T-helper 17 cell (primary cell): Measurements from ENCODE around the gene PALS1. TPM values are rescaled to one million over a fixed set of nuclear protein-coding genes. Genes with fewer than 3 reads are reported as not detected.

ENCODE experiments used
- ATAC-seq: fragments of 150-1000 bp; cut with Tn5 transposase; 2 replicates; pipeline ENCODE4 v1.10.0; 2021; ENCODE audit warnings: mild to moderate bottlenecking, moderate library complexity
- DNase-seq, 3 donors: peaks; one replicate each; pipeline versions ENCODE4 v3.0.0 to v3.0.0-alpha.2; 2020 to 2021
- H3K9me3 ChIP-seq: one replicate; pipeline ENCODE4 v1.7.0; 2013; ENCODE audit warnings: low read length, mild to moderate bottlenecking; ENCODE audit not compliant: control insufficient read depth, poor library complexity, severe bottlenecking
- H3K27ac Mint-ChIP-seq: one replicate; pipeline ENCODE4 v1.8.0; 2022; ENCODE audit warnings: mild to moderate bottlenecking, moderate library complexity, mixed read lengths
- H3K27me3 Mint-ChIP-seq: one replicate; pipeline ENCODE4 v1.8.0; 2022; ENCODE audit warnings: mixed read lengths
- H3K36me3 Mint-ChIP-seq: one replicate; pipeline ENCODE4 v1.8.0; 2022; ENCODE audit warnings: low read depth, mixed read lengths
- H3K4me1 Mint-ChIP-seq: one replicate; pipeline ENCODE4 v1.8.0; 2022; ENCODE audit warnings: mild to moderate bottlenecking, mixed read lengths
- H3K4me3 Mint-ChIP-seq: one replicate; pipeline ENCODE4 v1.8.0; 2022; ENCODE audit warnings: mild to moderate bottlenecking, moderate library complexity, mixed read lengths
- total RNA-seq, 4 donors: library from RNA in 2 of 4; stranded (reverse) in 2 of 4; gene quantifications; one replicate each; pipeline ENCODE4 v1.2.3 and lab custom pipeline; 2022 to 2026

The PALS1 gene
- total RNA-seq = 10 to 100 TPM in 1 of 2 donors, 1 to 10 TPM in 1; 8.9 to 10.0 TPM
- total RNA-seq (lab: John Stamatoyannopoulos, UW) = 9.2 to 10.3 reads per million in 2 donors

DNA sequence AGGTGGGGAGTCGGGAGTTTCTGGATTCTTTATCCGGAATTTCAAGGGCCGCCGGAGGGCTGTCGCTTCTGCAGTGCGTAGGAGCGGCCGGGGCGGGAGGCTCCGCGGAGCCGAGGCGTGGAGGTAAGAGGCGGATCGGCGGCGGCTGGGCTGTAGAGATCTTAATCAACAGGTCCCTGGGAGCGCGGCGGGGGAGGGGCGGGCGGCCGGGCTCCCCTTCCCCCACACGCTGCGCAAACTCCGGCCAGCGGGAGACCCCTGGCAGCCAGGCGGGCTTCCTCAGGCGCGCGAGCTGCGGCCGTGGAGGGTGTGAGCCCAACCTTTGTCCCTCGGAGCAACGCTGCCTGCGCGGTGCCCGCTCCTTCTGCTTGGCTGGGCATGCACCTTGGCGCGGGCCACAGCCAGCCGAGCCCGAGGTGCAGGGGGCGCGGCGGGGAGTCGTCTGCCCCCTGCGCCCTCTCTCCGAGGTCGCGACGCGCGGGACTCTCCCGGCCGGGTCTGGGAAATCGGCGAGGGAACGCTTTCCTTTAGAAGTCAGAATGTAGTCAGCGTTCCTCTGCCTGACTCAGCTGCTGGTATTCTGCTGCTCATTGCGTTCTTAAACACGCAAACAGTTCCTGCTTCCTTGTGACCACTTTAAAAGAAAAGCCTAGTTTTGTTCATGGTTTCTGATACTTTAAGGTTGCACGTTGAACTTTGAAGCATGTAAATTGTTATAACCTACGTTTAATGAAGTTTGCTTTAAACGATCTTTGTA is at the start of gene PALS1:
Gene PALS1, plus strand, starts transcription at position 25 of the 757 bp plus-strand sequence. CDS start 37,736 bp downstream, outside the sequence.
- Mint-ChIP-seq H3K36me3 (no peaks in the 10 kb centered on the region), H3K27me3 (no peaks in the 10 kb centered on the region), H3K4me3 (peak within 1 kb of the TSS; percentile 91), H3K27ac (peak within 1 kb of the TSS; percentile 63), H3K4me1 (peaks cover 12% of the 10 kb centered on the region)
- ATAC-seq (peak; percentile 62), DNase-seq (peak in 2 of 3 donors; percentile 24 to 33)
- no peaks in the 10 kb centered on the region for H3K9me3 ChIP-seq

DNA sequence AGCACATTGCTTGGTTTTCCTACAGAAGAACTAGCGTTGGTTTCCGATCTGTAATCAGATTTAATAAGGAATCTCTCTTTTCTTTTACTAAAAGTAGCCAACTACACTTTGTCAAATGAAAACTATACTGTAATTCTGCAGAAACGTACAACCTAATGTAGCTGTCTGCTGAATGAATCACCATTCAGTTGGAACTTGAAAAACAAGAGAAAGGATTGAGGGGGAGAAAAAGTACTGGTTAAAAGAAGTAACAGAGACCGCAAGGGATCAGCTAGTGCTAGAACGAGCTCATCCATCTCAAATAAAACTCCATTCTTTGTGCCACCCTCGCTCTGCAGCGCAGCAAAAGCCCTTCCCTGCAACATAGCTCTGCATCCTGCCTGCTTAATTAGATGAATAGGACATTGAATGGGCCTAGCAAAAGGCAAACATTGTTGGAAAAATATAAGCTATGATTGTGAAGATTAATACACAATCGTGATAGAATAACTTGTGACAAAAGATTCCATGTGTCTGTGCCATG is 49.4 kb upstream of the PALS1 start:
- DNase-seq (no peak), ATAC-seq (no peak)
- no peak overlapping the region for H3K4me3 Mint-ChIP-seq
- H3K4me1 Mint-ChIP-seq = peaks cover 8% of the 10 kb centered on the region
- no peaks in the 10 kb centered on the region for H3K36me3 Mint-ChIP-seq
- H3K27me3 Mint-ChIP-seq = no peaks in the 10 kb centered on the region
- H3K9me3 ChIP-seq = no peaks in the 10 kb centered on the region
- H3K27ac Mint-ChIP-seq = no peak overlapping the region

DNA sequence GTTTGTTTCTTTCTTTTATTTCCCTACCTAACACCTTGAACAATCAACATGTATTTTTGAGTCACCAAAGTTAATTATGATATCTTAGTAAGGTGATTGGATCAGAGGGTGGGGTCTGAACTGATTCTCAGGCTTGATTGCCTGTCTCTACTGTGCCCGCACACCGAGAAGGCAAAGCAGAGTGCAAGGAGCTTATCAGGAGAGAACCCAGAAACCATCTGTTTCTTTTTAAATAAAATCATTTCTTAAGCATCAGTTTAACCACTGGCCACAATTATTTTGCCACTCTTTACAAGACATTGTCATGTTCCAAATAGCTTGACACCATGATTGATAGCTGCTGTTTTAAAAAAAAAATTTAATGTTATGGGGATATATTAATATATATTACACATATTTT is 48.9 kb upstream of the PALS1 start:
- H3K27me3 Mint-ChIP-seq = no peaks in the 10 kb centered on the region
- no peaks in the 10 kb centered on the region for H3K36me3 Mint-ChIP-seq
- H3K4me1 Mint-ChIP-seq = peaks cover 10% of the 10 kb centered on the region
- no peak overlapping the region for H3K27ac Mint-ChIP-seq
- DNase-seq (no peak), ATAC-seq (no peak)
- no peaks in the 10 kb centered on the region for H3K9me3 ChIP-seq
- no peak overlapping the region for H3K4me3 Mint-ChIP-seq

DNA sequence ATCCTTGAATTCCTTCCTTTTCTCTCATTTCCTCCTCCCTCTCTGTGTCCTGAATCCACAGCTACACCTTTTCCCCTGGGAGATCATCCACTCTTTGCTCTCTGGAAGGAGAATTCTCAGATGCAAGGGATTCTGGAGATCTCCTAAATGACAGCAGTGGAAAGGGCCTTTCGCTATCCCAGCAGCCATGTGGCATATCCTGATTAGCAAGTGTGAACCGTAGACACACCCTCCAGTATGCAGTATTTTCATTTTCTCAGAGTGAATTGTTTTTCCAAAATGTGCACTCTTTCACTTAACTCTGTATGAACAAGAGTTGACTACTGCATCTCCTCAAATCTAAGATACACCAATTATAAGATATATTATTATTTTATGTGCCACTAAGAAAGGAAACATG is 46.0 kb upstream of the PALS1 start:
- DNase-seq (no peak), ATAC-seq (no peak)
- H3K27ac Mint-ChIP-seq = no peak overlapping the region
- peaks cover 3% of the 10 kb centered on the region for H3K4me1 Mint-ChIP-seq
- H3K36me3 Mint-ChIP-seq = no peaks in the 10 kb centered on the region
- H3K27me3 Mint-ChIP-seq = no peaks in the 10 kb centered on the region
- no peaks in the 10 kb centered on the region for H3K9me3 ChIP-seq
- no peak overlapping the region for H3K4me3 Mint-ChIP-seq

DNA sequence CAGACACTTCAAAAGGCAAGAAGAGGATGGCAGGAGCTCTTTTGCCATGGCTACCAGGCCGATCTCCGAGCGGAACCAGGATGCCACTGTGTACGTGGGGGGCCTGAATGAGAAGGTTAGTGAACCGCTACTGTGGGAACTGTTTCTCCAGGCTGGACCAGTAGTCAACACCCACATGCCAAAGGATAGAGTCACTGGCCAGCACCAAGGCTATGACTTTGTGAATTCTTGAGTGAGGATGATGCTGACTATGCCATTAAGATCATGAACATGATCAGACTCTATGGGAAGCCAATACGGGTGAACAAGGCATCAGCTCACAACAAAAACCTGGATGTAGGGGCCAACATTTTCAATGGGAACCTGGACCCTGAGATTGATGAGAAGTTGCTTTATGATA is 42.2 kb upstream of the PALS1 start:
- peaks cover 3% of the 10 kb centered on the region for H3K4me1 Mint-ChIP-seq
- H3K9me3 ChIP-seq = no peaks in the 10 kb centered on the region
- peaks cover 14% of the 10 kb centered on the region for H3K27me3 Mint-ChIP-seq
- DNase-seq (no peak), ATAC-seq (no peak)
- H3K27ac Mint-ChIP-seq = no peak overlapping the region
- H3K36me3 Mint-ChIP-seq = no peaks in the 10 kb centered on the region
- H3K4me3 Mint-ChIP-seq = no peak overlapping the region

DNA sequence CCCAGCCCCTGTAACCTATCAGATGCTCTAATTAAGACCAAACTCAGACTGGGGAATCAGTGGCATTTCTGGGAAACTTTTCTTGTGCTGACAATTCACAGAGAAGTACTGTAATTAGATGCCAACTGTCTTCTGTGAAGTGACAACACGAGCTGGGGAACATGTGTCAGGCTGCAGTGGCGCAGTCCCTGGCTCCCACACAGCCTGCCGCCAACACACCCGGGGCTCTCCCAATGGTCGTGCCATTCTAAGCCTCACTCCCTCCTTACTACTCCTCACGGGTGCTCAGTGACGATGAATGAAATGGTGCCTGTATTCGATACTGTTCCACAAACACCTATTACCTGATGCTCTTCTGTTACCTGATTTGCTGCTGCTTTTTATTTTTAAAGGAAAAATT is 33.4 kb upstream of the PALS1 start:
- H3K9me3 ChIP-seq = no peaks in the 10 kb centered on the region
- ATAC-seq = no peak
- Mint-ChIP-seq H3K27ac (no peak overlapping the region), H3K4me3 (no peak overlapping the region), H3K4me1 (no peaks in the 10 kb centered on the region), H3K36me3 (no peaks in the 10 kb centered on the region), H3K27me3 (peaks cover 19% of the 10 kb centered on the region)
- no peak for DNase-seq

DNA sequence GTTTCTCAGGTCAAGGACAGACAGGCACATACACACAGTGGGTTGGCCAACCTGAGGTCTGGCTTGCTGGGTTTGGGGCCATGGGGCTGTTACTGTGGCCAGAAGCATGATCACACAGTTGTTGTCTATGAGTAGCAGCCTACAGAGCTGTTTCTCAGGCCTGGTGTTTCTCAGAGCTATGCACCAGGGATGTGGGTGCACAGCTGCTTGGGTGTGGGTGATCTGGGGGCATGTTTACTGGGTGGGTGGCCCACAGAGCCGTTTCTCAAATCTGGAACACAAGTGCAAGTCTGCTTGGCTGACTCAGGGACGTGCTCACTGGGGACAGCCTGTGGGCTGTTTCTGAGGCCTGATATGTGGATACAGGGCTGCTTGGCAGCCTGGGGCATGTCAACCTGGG is 23.1 kb upstream of the PALS1 start:
- H3K4me1 Mint-ChIP-seq = no peaks in the 10 kb centered on the region
- H3K27me3 Mint-ChIP-seq = peaks cover 6% of the 10 kb centered on the region
- DNase-seq (no peak), ATAC-seq (no peak)
- H3K36me3 Mint-ChIP-seq = no peaks in the 10 kb centered on the region
- no peaks in the 10 kb centered on the region for H3K9me3 ChIP-seq
- no peak overlapping the region for H3K27ac Mint-ChIP-seq
- no peak overlapping the region for H3K4me3 Mint-ChIP-seq

DNA sequence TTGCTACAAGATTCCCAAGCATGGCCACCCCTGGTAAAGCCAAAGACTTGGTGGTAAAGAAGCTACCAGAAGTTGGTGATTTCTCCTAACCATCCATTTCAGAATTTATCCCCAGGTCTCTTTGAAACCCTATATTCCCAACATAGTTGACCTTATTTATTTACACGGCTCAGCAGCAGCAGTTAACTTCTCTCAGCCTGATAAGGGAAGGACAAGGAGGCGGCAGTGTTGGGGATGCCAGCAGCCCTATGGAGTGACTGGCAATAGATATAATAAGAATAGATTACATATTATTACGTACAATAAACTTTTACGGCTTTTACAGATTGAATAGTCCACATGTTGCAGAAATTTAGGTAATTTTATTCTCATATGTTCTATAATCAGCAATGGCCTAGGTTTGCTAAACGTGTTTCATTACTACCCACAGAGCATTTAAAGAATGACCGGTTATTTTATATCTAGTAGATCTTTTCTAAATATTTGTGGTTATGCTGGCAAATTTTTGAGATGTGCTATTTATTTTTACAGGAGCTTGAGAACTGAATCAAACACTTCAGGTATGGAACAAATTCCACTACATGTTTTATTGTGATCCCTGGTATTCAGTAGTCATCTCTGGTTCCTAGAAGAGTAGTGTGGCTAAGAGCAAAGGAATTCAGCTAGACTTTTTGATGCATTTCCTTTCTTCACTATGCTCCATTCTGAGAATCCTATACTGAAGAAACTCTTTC is 19.8 kb upstream of the PALS1 start:
- no peak overlapping the region for H3K4me3 Mint-ChIP-seq
- DNase-seq (no peak), ATAC-seq (no peak)
- no peaks in the 10 kb centered on the region for H3K4me1 Mint-ChIP-seq
- no peaks in the 10 kb centered on the region for H3K9me3 ChIP-seq
- peaks cover 2% of the 10 kb centered on the region for H3K36me3 Mint-ChIP-seq
- H3K27me3 Mint-ChIP-seq = peaks cover 24% of the 10 kb centered on the region
- H3K27ac Mint-ChIP-seq = no peak overlapping the region

DNA sequence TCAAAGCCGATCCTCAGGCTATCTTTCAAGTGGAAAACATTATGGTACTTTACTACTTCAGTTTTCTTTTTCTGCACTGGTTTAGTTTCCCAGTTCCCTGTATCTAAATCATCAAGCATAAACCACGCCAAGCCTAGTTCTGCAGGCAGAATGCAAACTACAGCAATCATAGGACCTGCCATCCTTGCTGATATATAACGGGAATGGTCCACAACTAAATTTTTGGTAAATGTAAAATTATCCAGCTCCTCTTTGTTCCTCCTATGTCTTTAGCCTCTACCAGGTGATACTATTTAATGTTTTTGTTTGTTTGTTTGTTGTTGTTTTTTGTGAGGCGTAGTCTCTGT is 19.3 kb upstream of the PALS1 start:
- DNase-seq = no peak
- H3K4me3 Mint-ChIP-seq = no peak overlapping the region
- H3K9me3 ChIP-seq = no peaks in the 10 kb centered on the region
- no peaks in the 10 kb centered on the region for H3K4me1 Mint-ChIP-seq
- H3K27ac Mint-ChIP-seq = no peak overlapping the region
- H3K36me3 Mint-ChIP-seq = peaks cover 2% of the 10 kb centered on the region
- no peak for ATAC-seq
- peaks cover 24% of the 10 kb centered on the region for H3K27me3 Mint-ChIP-seq

DNA sequence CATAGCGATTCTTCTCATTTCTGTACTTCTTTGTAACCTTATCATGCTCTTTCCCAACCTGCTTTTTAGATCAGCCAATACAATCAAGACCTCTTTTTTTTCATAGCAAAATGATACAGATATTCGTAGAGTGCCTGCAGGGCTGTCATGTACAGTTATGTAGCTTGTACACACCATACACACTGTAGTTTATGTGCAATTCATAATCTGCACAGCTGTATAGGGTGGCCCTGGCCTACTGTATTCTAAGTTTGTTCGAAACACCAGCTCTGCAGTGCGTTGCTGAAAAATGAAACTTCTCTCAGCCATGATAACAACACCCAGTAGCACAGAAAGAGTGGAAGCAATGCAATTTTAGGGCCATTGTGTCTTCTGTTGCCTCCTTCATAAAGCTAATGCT is 15.7 kb upstream of the PALS1 start:
- ATAC-seq = no peak
- Mint-ChIP-seq H3K4me3 (no peak overlapping the region), H3K27me3 (peaks cover 24% of the 10 kb centered on the region), H3K36me3 (peaks cover 2% of the 10 kb centered on the region), H3K4me1 (peaks cover 2% of the 10 kb centered on the region), H3K27ac (no peak overlapping the region)
- DNase-seq = no peak
- no peaks in the 10 kb centered on the region for H3K9me3 ChIP-seq

DNA sequence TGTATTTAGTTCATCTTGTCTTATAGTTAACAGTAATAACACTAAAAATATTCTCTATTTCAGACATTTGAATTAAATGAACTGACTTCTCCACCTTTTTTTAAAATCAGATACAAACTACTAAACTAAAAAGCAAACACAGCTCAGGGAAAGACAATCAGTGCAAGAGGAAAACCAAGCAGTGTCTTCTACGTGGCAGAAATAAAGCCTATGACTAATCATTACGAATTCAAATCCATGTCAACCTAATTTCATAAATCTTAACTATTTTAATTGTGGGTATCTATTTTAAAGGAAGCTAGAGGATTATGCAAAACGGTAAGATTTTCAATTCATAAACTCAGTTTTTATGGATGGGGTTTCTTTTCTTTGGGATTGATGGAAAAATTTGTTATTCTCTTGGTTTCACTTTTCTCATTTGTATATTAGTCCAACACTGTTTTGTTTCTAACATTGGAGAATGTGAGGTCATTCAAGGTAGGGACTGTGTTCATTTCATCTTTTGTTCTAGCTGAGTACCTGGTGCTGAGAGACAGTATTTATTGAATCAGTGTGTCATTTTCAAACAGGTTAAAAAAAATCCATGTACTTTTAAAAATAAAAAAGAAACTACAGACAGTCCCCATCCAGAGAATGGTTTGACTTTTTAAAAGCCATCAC is 12.8 kb upstream of the PALS1 start:
- Mint-ChIP-seq H3K36me3 (peaks cover 2% of the 10 kb centered on the region), H3K27ac (no peak overlapping the region), H3K4me1 (peaks cover 2% of the 10 kb centered on the region), H3K4me3 (no peak overlapping the region), H3K27me3 (peaks cover 17% of the 10 kb centered on the region)
- DNase-seq = no peak
- ATAC-seq = no peak
- H3K9me3 ChIP-seq = no peaks in the 10 kb centered on the region

DNA sequence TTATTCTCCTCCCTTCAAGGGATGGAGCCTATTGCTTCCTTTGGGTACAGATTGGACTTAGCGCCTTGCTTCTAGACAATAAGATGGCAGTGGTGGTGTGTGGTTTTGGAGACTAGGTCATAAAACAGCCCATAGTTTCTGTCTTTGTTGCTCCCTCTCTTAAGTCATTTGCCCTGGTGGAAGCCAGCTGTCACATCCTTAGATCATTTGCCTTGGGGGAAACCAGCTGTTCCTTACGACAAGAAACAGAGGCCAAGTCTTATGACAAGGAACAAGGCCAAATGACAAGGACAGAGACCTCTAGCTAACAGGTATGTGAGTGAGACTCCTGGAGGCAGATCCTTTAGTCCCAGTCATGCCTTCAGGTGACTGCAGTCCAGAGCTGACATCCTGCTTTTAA is 9.2 kb upstream of the PALS1 start:
- H3K4me3 Mint-ChIP-seq = no peak overlapping the region
- no peak overlapping the region for H3K27ac Mint-ChIP-seq
- no peaks in the 10 kb centered on the region for H3K36me3 Mint-ChIP-seq
- DNase-seq = no peak
- no peaks in the 10 kb centered on the region for H3K27me3 Mint-ChIP-seq
- no peak for ATAC-seq
- H3K9me3 ChIP-seq = no peaks in the 10 kb centered on the region
- peaks cover 4% of the 10 kb centered on the region for H3K4me1 Mint-ChIP-seq

DNA sequence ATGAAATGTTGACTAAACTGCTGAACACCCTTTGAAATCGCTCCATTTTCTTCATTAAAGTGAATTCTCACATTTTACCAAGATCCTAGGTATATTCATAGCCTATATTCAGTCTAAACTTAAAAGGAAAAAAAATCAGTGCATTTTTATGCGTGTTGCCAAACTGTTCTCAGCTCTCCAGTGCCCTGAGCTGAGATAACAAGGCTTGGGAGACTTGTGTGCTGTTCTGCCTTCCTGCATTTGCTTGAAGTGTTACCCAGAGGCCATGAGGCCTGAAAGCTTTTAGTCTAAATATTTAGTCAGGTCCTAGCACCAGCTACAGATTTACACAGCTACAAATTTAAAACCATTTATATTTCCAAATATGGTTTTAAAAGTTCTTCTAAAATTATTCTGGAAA is 8.6 kb upstream of the PALS1 start:
- Mint-ChIP-seq H3K36me3 (no peaks in the 10 kb centered on the region), H3K27me3 (no peaks in the 10 kb centered on the region), H3K27ac (no peak overlapping the region), H3K4me3 (no peak overlapping the region), H3K4me1 (peaks cover 4% of the 10 kb centered on the region)
- DNase-seq = no peak
- H3K9me3 ChIP-seq = no peaks in the 10 kb centered on the region
- ATAC-seq = no peak
